D721Med (cell line): Measurements from ENCODE around the gene SYT2.

Experiments
- DNase-seq: peaks from one replicate; pipeline ENCODE4 v3.0.0; 2011; ENCODE audit warnings: low spot score; ENCODE audit not compliant: insufficient read length
- FAIRE-seq: peaks from 2 replicates; lab custom pipeline; 2011; peaks lifted over from hg19 to GRCh38; lab: Jason Lieb, UNC
- CTCF ChIP-seq: IDR thresholded peaks from 2 replicates; pipeline ENCODE4 v1.5.1; 2012; ENCODE audit warnings: mild to moderate bottlenecking, control low read depth; ENCODE audit not compliant: insufficient read depth; ENCODE audit errors: missing control alignments

SYT2 gene

GRCh38 chr1:202654079-202654478 is 56.2 kb downstream of the SYT2 start:
- DNase-seq (no peak), FAIRE-seq (no peak)
- TF ChIP-seq CTCF: no peak

GRCh38 chr1:202649553-202650392 is 60.5 kb downstream of the SYT2 start:
- no peak for TF ChIP-seq CTCF
- DNase-seq (no peak), FAIRE-seq (no peak)

- TF ChIP-seq CTCF: no peak
- FAIRE-seq: no peak
These were observed 61.5 kb downstream of the SYT2 start for GRCh38 chr1:202648605-202649226.

GRCh38 chr1:202645097-202645476 is 65.2 kb downstream of the SYT2 start:
- no peak for TF ChIP-seq CTCF
- FAIRE-seq: no peak

More at GRCh38 chr1:202648605-202649226, 61.5 kb downstream of the SYT2 start:
- DNase-seq: no peak

GRCh38 chr1:202644219-202645096 is 65.8 kb downstream of the SYT2 start:
- no peak for FAIRE-seq
- no peak for TF ChIP-seq CTCF

More at GRCh38 chr1:202645097-202645476, 65.2 kb downstream of the SYT2 start:
- no peak for DNase-seq

GRCh38 chr1:202643397-202644218 is 66.6 kb downstream of the SYT2 start:
- TF ChIP-seq CTCF: no peak
- peak; percentile 35 for DNase-seq
- no peak for FAIRE-seq

More at GRCh38 chr1:202644219-202645096, 65.8 kb downstream of the SYT2 start:
- no peak for DNase-seq
